K562 (cell line): Measurements from ENCODE around the gene GEMIN7. TPM values are rescaled to one million over a fixed set of nuclear protein-coding genes. Genes with fewer than 3 reads are reported as not detected.
A peak's percentile ranks its signal among the peaks of the same experiment; 100 is the strongest.

Experiments used
- CREB3L1 ChIP-seq: fragments of 450-650 bp; IDR thresholded peaks from 2 replicates; pipeline ENCODE4 v1.6.1; 2014; ENCODE audit warnings: low read depth, mild to moderate bottlenecking, moderate library complexity, borderline replicate concordance
- CTBP1 ChIP-seq: fragments of 450-650 bp; IDR thresholded peaks from 2 replicates; pipeline ENCODE4 v1.6.1; 2016; ENCODE audit warnings: borderline replicate concordance
- E2F5 ChIP-seq: sonication (generic); formaldehyde crosslinking; IDR thresholded peaks from 2 replicates; pipeline ENCODE4 v1.8.0; 2022; ENCODE audit warnings: mild to moderate bottlenecking, missing genetic modification reagents
- PKNOX1 ChIP-seq: fragments of 450-650 bp; IDR thresholded peaks from 2 replicates; pipeline ENCODE4 v1.6.1; 2016
- SP1 ChIP-seq: sonication (generic); formaldehyde crosslinking; IDR thresholded peaks from 2 replicates; pipeline ENCODE4 v1.8.1; 2022; ENCODE audit warnings: mild to moderate bottlenecking, missing genetic modification reagents
- STAG1 ChIP-seq: sonication (generic); formaldehyde crosslinking; IDR thresholded peaks from 2 replicates; pipeline ENCODE4 v1.5.0; 2020; ENCODE audit warnings: missing genetic modification reagents, borderline replicate concordance
- TCF7L2 ChIP-seq: fragments of 150-350 bp; IDR thresholded peaks from 2 replicates; pipeline ENCODE4 v1.6.1; 2016; ENCODE audit warnings: low read depth, mild to moderate bottlenecking, low read length, moderate library complexity
- VEZF1 ChIP-seq: fragments of 200-800 bp; sonication (Bioruptor generic); IDR thresholded peaks from 2 replicates; pipeline ENCODE4 v1.6.1; 2017; ENCODE audit warnings: missing genetic modification characterization, missing compliant biosample characterization
- ZBTB8A ChIP-seq: fragments of 450-650 bp; IDR thresholded peaks from 2 replicates; pipeline ENCODE4 v1.6.1; 2018; ENCODE audit warnings: mild to moderate bottlenecking, moderate library complexity; ENCODE audit not compliant: partially characterized antibody
- ZFP30 ChIP-seq: fragments of 250-450 bp; sonication (Bioruptor Pico); IDR thresholded peaks from 2 replicates; pipeline ENCODE4 v1.8.0; 2022; ENCODE audit warnings: moderate library complexity, mild to moderate bottlenecking, inconsistent platforms, borderline replicate concordance
- ZNF274 ChIP-seq: IDR thresholded peaks from 2 replicates; pipeline ENCODE4 v1.6.1; 2011; ENCODE audit warnings: low read depth, mild to moderate bottlenecking, low read length, moderate library complexity, borderline replicate concordance
- ZNF609 ChIP-seq: sonication (generic); formaldehyde crosslinking; IDR thresholded peaks from 2 replicates; pipeline ENCODE4 v1.8.1; 2023; ENCODE audit warnings: missing genetic modification reagents, mild to moderate bottlenecking, borderline replicate concordance
- ZNF639 ChIP-seq, 2 experiments: fragments of 200-800 bp in 1 of 2; sonication (Bioruptor generic) in 1 of 2; sonication (generic) in 1 of 2; formaldehyde crosslinking in 1 of 2; IDR thresholded peaks in 1 of 2; conservative IDR thresholded peaks in 1 of 2; 2 replicates each; pipeline versions ENCODE4 v1.5.0 to v1.6.1; 2016 to 2020; ENCODE audit warnings: missing compliant biosample characterization in 1 of 2, missing genetic modification characterization in 1 of 2, missing genetic modification reagents in 1 of 2
- polyA plus RNA-seq, 8 experiments: library from polyadenylated mRNA; depleted of rRNA in 4 of 8; stranded (reverse) in 5 of 8; unstranded in 3 of 8; fragments of >200 nt; fragmentation: Nextera tagmentation in 2 of 8; fragmentation: Illumina TruSeq in 1 of 8; extraction: Ambion mirVana in 2 of 8; extraction: Trizol in 1 of 8; gene quantifications; 2 replicates each; pipeline versions ENCODE4 v1.2.1 to v1.2.3, GENCODE V29; 2011 to 2014; ENCODE audit warnings: inconsistent platforms in 1 of 8, missing spikeins in 1 of 8
- total RNA-seq, 7 experiments: library from RNA; depleted of rRNA in 6 of 7; stranded (reverse); fragments of >200 nt in 6 of 7; fragmentation: Illumina TruSeq in 2 of 7; extraction: Trizol in 2 of 7; gene quantifications; 2 replicates each; pipeline versions ENCODE4 v1.2.1 to v1.2.3, GENCODE V29; 2011 to 2021; ENCODE audit warnings: low replicate concordance in 1 of 7

Gene GEMIN7
- total and polyA plus RNA-seq, 9 of the 15 experiments (the other 6 are each of a cell fraction or from before 2014, with no cell fraction given) = 23.1 to 124 (median 54.9) TPM

- TF ChIP-seq CREB3L1 (peak; percentile 52; the same call in 1 of the 2 replicates), PKNOX1 (peak; percentile 73), ZNF274 (no peak), STAG1 (CRISPR knock-in tag) (0 out of 2 replicates have a peak, but pooled peaks have one; percentile 4), ZNF609 (CRISPR knock-in tag) (peak; percentile 66; the same call in 1 of the 2 replicates), VEZF1 (CRISPR knock-in tag) (peak; percentile 27; the same call in 1 of the 2 replicates), TCF7L2 (no peak), CTBP1 (peak; percentile 93), ZFP30 (CRISPR knock-in tag) (no peak), ZNF639 (CRISPR knock-in tag; conservative IDR thresholded peaks at IDR 0.05 in 1 of 2, IDR thresholded peaks at IDR 0.05 in 1 of 2) (0 out of 4 replicates have a peak, but pooled peaks of 1 of the 2 experiments have one; percentile 15), E2F5 (CRISPR knock-in tag) (0 out of 2 replicates have a peak, but pooled peaks have one; percentile 42), ZBTB8A (no peak), SP1 (CRISPR knock-in tag) (peak; percentile 44; the same call in 1 of the 2 replicates)
Observed at GRCh38 chr19:45076029-45076850, 2.8 kb upstream of the GEMIN7 start, which contains the start of gene ZNF296 (continued).
